NCI-H2081 treated with DMSO at 0.1 percent for 48 hours (cell line): Measurements from ENCODE around the gene C10orf67.

ENCODE experiments used
- DNase-seq: peaks from one replicate; lab custom pipeline; 2025; lab: John Stamatoyannopoulos, UW

The C10orf67 gene

GRCh38 chr10:23196915-23197314 is 147.7 kb downstream of the C10orf67 start:
- no peak for DNase-seq

GRCh38 chr10:23195846-23196600 is 148.6 kb downstream of the C10orf67 start:
- no peak for DNase-seq

- DNase-seq = no peak
Measured at GRCh38 chr10:23194966-23195845, 149.4 kb downstream of the C10orf67 start.

GRCh38 chr10:23194471-23194965 is 150.1 kb downstream of the C10orf67 start:
- no peak for DNase-seq

- no peak for DNase-seq
Measured at GRCh38 chr10:23193435-23194074, 151.0 kb downstream of the C10orf67 start.

- DNase-seq = no peak
Measured at GRCh38 chr10:23192712-23193434, 151.7 kb downstream of the C10orf67 start.

GRCh38 chr10:23191764-23192711 is 152.6 kb downstream of the C10orf67 start, which contains the start of gene PTF1A:
TSS of gene PTF1A (plus strand) at chr10:23192312. CDS start at chr10:23192531, 219 bp downstream.
- DNase-seq = no peak

- no peak for DNase-seq
Measured at GRCh38 chr10:23190872-23191763, 153.5 kb downstream of the C10orf67 start.

GRCh38 chr10:23189024-23189423 is 155.6 kb downstream of the C10orf67 start:
- no peak for DNase-seq

- no peak for DNase-seq
Measured at GRCh38 chr10:23187155-23187554, 157.4 kb downstream of the C10orf67 start.

GRCh38 chr10:23186697-23187096 is 157.9 kb downstream of the C10orf67 start:
- DNase-seq = no peak

- DNase-seq = no peak
Measured at GRCh38 chr10:23186178-23186577, 158.4 kb downstream of the C10orf67 start.

- DNase-seq = no peak
Measured at GRCh38 chr10:23174977-23175512, 169.6 kb downstream of the C10orf67 start.

GRCh38 chr10:23174074-23174976 is 170.3 kb downstream of the C10orf67 start:
- DNase-seq = no peak

- DNase-seq = no peak
Measured at GRCh38 chr10:23173214-23174073, 171.2 kb downstream of the C10orf67 start.

- no peak for DNase-seq
Measured at GRCh38 chr10:23172429-23173213, 172.0 kb downstream of the C10orf67 start.
